GM12801 (cell line): ENCODE measurements around the gene C1QTNF3.

ENCODE experiments used
- CTCF ChIP-seq: IDR thresholded peaks from one replicate; pipeline ENCODE4 v1.5.1; 2011; ENCODE audit warnings: control low read depth; ENCODE audit not compliant: insufficient read length; ENCODE audit errors: extremely low read depth

Gene C1QTNF3

DNA sequence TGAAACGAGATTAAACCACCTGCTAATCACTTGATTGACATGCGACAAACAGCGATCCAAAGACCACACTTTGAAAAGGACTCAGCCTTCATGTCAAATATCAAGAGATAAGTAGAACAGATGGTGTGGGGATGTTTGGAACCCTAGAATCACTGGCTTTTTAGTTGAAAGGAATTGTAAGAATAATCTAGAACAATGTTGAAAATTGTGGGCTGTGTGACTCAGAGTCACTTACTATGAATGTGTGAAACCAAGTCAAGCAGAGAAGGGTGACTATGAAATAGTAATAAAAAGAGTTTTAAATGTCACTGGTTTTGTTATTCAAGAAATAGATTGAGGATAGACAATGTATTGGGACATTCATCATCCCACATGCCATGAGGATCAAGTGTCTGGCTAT is 14.1 kb upstream of the C1QTNF3 start:
- no peak for TF ChIP-seq CTCF

DNA sequence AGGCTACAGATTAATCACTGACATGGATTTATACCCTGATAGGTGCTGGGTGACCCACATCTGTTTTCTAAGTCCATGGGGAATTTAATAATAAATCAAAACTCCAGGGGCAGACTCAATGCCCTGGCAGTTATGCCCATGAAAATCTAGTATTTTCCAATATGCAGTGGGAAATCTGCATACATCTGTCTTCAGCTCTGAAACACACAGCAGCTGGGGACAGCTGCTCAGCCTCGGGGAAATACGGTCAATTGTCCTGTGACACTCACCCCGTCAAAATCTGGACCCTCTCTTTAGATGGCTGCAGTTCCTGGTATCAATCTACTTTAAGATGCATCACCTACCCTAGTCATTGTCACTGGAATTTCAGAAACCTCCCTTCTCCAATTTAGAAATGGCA is 12.7 kb upstream of the C1QTNF3 start:
- TF ChIP-seq CTCF, result no peak

- TF ChIP-seq CTCF, result no peak
Measured at GRCh38 chr5:34054400-34054729, 11.4 kb upstream of the C1QTNF3 start.

DNA sequence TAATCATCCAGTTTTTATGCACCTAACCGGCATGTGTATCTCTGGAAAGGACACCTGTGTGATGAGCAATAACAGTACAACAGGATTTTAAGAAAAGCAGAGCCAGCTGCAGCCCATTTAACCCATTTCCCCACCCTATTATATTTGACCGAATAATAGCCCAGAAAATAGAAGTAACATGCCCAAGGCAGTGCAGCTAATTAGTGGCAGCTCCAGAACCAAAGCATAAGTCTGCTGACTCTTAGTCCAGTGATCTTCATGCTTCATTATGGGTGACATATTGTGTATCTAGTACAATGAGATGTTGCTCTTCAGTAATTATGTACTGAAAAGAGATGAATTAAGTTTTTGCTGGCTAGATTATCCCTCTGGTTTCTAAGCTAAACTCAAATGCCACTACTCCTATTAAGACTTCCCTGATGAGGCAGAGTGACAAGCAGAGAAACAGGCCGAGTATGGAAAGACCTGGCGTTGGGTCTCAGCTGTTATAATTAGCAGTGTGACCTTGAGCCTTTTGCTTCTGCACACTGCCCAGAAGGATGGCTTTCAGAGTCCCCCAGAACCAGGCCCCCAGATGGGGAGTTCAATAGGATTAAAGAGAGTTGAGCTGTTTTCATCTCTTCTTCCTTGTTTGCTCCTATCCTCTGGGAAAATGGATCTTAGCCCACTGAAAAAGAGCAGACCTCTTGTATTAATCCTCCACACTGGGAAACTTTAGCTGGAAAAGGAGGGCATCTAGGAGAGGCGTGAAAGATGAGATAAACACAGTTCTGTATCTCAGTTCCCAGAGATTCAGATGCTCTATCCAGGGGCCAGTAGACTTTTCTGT is 10.8 kb upstream of the C1QTNF3 start:
- no peak for TF ChIP-seq CTCF

- no peak for TF ChIP-seq CTCF
Measured at GRCh38 chr5:34053133-34053532, 10.1 kb upstream of the C1QTNF3 start.

GRCh38 chr5:34051374-34051980 is 8.5 kb upstream of the C1QTNF3 start:
- no peak for TF ChIP-seq CTCF

DNA sequence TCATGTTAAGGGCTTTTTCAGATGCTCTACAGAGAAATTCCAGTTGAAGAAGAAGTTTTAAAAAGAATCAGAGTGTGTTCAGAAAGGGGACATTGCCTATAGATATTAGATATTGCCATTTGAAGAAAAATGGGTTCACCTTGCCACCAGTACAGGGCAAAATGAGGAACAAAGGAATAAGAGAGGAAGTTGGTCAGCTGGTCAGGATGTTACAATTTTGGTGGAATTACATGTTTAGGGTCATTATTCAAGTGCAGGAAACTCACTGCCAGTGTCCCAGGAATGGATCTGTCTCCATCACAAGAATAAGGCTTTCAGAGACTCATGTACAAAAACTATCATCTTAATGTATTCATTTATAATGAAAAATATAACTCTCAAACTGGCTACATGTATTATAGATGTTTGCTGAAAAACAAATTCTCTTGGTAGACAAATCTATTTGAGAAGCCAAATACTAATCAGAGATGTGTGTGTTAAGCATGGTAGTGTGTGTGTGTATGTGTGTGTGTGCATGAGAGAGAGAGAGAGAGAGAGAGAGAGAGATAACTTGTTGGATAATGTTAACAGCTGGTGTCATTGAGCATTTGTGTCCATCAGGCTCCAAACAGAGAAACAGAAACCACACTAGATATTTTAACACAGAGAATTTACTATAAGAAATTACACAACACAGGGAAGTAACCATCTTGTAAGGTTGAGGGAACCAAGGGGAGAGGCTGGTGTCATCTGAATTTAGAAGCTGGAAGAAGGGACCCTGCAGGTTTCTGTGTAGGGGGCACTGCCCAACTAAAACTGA is 5.0 kb upstream of the C1QTNF3 start:
- no peak for TF ChIP-seq CTCF
